Epithelial cell of esophagus (primary cell): ENCODE results near the gene FLNA.

ENCODE experiments used
- DNase-seq: peaks from one replicate; pipeline ENCODE4 v3.0.0; 2010; ENCODE audit warnings: low read depth
- H3K4me3 ChIP-seq: 2 replicates; pipeline ENCODE4 v1.5.1; 2011; ENCODE audit warnings: mild to moderate bottlenecking, low read length, control low read depth
- TF ChIP-seq, protein P1 (sequence below): IDR thresholded peaks from 2 replicates; pipeline ENCODE4 v1.5.1; 2011; ENCODE audit warnings: low read depth, mild to moderate bottlenecking, low read length, control low read depth, inconsistent platforms; ENCODE audit not compliant: insufficient read depth; ENCODE audit errors: missing control alignments

FLNA gene

DNA sequence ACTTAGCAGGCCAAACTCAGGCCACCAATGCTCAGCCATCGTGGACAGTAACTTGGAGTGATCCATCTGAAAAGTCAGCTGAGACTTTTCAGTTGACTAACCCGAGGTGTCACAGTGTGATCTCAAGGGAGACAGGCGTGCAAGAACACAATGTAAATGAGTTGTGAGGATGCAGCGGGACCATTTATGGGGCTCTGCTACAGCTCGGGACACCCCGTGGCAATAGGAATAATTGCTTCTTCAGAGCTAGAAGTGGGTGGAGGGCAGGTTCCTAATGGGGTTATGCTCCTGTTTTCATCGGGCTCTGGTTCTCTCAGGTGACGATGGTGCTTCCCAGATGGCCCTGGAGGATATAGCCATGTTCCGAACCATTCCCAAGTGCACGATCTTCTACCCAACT lies 51.5 kb downstream of the FLNA start:
- H3K4me3 ChIP-seq: no peak overlapping the region
- no peak for DNase-seq
- TF ChIP-seq, protein P1, sequence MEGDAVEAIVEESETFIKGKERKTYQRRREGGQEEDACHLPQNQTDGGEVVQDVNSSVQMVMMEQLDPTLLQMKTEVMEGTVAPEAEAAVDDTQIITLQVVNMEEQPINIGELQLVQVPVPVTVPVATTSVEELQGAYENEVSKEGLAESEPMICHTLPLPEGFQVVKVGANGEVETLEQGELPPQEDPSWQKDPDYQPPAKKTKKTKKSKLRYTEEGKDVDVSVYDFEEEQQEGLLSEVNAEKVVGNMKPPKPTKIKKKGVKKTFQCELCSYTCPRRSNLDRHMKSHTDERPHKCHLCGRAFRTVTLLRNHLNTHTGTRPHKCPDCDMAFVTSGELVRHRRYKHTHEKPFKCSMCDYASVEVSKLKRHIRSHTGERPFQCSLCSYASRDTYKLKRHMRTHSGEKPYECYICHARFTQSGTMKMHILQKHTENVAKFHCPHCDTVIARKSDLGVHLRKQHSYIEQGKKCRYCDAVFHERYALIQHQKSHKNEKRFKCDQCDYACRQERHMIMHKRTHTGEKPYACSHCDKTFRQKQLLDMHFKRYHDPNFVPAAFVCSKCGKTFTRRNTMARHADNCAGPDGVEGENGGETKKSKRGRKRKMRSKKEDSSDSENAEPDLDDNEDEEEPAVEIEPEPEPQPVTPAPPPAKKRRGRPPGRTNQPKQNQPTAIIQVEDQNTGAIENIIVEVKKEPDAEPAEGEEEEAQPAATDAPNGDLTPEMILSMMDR: no peak

DNA sequence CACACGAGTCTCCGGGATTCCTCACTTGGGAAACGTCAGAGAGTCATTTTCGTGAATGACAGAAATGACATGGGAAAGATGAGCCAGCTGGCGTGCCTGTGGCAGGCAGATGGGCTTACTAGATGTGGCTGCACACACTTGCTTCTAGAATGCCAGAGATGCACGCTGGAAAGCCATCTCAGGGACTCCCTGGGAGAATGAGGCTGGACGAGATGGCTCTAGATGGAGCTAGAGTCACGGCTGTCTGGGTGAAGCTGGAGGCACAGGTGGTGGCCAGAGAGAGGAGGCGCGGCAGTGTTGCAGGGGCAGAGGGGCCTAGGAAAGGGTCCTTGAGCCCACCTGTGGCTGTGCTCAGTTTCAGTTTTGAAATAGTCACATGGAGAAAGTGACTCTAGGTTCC lies 52.8 kb downstream of the FLNA start:
- no peak for DNase-seq
- TF ChIP-seq, protein P1: peak; percentile 7
- no peak overlapping the region for H3K4me3 ChIP-seq

DNA sequence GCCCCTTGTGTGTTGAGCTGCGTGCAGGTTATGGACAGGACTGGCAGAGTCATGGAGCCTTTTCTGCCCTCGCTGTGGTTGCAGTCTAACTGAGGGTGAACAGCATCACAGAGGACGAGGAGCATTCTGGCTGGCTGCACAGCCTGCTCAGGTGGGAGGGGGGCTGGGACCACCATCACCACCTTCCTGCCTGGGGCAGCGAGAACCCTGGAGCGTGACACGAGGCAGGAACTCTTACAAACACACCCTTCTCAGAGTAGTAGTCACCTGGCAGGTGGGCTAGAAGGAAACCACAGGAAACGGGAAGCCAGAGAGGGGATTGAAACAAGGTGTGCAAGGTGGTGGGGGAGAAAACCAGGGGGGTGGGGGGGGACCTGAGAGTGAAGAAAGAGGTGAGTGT lies 53.3 kb downstream of the FLNA start:
- no peak for DNase-seq
- H3K4me3 ChIP-seq: no peak overlapping the region
- TF ChIP-seq, protein P1: no peak

DNA sequence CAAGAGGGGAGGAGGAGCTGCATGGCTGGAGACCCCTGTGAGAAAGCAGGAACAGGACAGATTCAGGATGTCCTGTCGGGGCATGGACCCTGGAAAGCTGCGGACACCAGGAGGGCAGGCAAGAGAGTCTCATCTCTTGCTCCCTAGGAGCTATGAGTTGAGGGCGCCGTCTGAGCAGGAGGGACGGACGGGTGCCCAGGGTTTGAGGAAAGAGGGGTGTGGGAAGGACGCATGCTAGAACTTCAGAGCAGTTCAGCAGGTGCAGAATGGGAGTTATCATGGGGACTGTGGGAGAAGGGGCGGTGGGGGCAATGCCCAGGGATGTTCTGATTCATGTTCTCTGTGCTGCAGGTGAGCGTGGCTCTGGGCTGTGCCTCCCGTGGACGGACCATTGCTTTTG lies 54.0 kb downstream of the FLNA start:
- H3K4me3 ChIP-seq: no peak overlapping the region
- DNase-seq: no peak
- TF ChIP-seq, protein P1: no peak

DNA sequence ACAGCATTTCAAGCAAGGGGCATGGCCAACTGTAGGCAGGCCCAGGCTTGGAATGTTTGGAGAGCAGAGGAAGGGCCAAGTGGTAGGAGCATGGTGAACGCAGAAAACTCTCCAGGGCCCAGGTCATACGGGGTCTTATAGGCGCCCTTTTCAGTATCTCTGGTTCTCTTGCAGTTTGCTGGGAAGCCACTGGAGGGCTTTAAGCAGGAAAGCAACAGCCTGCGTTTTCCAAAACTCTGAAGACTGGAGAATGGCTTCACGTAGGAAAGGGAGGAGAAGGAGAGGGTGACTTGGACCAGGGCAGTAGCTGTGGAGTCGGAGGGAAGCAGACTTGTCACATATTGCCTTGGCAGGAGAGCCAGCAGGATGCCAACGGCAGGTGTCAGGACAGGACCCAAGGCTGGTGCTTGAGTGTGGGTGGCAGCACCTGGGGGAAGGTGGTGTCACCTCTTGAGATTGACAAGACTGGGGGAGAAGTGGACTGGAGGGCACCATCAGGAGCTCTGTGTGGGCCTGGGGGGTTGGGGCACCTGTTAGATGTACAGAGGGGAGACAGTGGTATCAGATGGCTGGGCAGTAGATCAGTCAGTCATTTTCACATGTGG lies 56.9 kb downstream of the FLNA start:
- H3K4me3 ChIP-seq: no peak overlapping the region
- DNase-seq: peak; percentile 13
- TF ChIP-seq, protein P1: peak; percentile 53

DNA sequence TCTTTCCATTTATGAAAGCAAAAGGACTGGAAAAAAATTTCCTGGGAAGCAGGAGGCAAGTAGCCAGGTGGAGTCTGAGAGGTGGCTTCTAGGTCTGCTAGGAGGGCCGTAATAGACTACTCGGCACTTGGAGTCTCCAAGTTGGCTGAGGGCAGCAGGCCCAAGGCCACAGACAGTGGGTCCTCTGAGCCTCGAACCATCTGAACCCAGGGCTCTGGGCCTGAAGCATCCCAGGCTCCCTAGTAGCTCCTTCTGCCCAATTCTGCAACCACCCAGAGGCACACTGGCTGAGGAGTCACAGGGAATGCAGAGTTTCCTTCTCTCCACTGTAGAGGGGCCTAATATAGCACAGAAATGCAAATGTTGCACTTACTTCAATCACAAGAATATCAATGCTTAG lies 59.0 kb downstream of the FLNA start:
- no peak overlapping the region for H3K4me3 ChIP-seq
- TF ChIP-seq, protein P1: no peak
- no peak for DNase-seq

DNA sequence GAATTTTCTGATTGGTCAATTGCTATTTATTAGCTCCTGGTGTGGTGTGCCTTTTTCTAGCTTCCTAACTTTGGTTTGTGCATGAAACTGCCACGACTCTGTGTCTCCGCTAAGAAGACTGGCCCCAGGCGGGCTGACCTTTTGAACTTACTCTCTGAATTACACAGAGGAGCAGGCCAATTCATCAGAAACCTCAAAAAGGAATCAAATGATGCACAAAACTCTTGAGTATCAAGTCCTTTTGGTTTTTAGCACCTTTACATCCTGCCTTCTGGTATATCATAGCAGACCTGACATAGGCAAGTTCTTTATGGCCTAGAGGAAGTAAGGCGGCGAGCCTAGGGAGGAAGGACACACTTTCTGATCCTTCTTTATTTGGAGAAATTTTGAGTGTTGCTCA lies 61.3 kb downstream of the FLNA start:
- TF ChIP-seq, protein P1: no peak
- no peak for DNase-seq
- H3K4me3 ChIP-seq: no peak overlapping the region
